CD4-positive, alpha-beta T cell treated with Interleukin-17A for 1 hour (primary cell): ENCODE measurements around the gene ECI1.
"Not testable (repeated sequence)": the region's sequence is repeated elsewhere in the genome, so short reads cannot be mapped to it uniquely, and the experiment has no call there.

Source experiments
- DNase-seq: peaks from one replicate; pipeline ENCODE4 v3.0.0-alpha.2; 2020

Gene ECI1

GRCh38 chr16:2209258-2210008 is 42.0 kb downstream of the ECI1 start:
- no peak for DNase-seq

- no peak for DNase-seq
These were observed 42.6 kb downstream of the ECI1 start for GRCh38 chr16:2208772-2209171.

- no peak for DNase-seq
These were observed 43.1 kb downstream of the ECI1 start for GRCh38 chr16:2208308-2208707.

DNA sequence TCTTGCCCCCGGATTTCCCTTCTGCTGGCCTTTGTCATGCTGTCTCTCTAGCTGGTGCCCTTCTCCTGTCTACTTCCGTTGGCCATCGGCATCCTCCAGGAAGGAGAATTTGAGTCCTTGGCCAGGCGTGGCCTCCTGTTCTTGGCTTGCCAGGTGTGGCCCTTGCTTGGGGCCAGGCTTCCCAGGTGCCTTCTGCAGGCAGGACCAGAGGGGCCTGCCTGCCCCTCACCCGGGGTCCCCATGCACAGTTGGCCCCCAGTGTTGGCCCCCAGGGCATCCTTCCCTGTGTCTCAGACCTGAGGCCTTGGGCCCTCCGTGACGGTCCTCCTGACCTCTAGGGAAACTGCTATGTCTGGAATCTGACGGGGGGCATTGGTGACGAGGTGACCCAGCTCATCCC is 43.5 kb downstream of the ECI1 start:
- DNase-seq = no peak

GRCh38 chr16:2206780-2207433 is 44.5 kb downstream of the ECI1 start:
- DNase-seq = no peak

DNA sequence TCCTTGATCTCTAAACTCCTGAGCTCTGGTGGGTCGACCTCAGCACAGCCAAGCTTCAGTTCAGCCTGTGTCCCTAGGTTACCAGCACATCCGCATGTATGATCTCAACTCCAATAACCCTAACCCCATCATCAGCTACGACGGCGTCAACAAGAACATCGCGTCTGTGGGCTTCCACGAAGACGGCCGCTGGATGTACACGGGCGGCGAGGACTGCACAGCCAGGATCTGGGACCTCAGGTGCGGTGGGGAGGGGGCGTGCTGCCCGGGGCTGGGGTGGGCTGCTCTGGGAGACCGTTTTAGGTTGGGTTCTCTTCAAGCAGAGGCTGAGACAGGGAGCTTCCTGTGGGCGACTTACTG is 45.0 kb downstream of the ECI1 start:
- DNase-seq = no peak

- DNase-seq = no peak
These were observed 45.4 kb downstream of the ECI1 start for GRCh38 chr16:2205967-2206313.

DNA sequence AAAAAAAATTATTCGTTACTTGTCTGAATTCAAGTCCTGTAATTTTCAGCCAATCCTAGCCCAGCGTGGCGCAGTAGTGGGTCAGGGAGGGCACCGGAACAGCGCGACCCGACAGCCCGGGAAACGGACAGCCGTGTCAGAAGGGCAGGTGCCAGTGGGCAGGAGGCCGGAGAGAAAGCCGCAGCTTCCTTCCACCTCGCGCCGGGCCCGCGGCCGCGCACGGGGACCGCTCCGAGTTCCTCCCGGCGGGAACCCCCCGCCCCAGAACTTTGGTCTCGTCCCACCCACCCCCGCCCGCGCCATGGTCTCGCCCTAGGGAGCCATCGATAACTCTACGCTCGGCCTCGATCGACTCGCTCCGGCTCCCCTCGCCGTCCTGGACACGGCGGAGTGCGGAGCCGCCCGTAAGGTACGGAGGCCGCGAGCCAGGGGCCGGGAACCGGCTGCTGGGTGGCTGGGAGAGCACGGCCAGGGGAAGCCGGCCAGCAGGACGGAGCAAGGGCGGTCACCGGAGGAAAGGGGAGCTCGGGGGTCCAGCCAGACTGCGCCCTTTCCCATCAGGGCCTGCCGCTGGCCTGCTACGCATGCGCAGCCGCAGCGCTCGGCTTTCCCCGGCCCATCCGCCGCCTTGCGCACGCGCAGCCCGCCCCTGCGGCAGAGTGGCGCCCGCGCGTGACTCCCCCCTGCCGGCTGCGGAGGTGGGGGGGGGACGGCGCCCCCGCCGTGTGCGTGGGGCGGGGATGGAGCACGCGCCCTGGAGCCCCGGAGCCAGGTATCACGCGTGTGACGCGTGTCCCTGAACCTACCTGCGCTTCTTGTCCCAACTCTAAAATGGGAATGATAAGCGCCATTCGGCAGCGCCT is 46.1 kb downstream of the ECI1 start, which contains the start of gene MLST8:
TSS of gene MLST8 (plus strand) at position 351 of the 863 bp plus-strand sequence. CDS start 632 bp downstream, outside the sequence.
- DNase-seq = peak; percentile 91

GRCh38 chr16:2204416-2205103 is 46.8 kb downstream of the ECI1 start:
- no peak for DNase-seq

DNA sequence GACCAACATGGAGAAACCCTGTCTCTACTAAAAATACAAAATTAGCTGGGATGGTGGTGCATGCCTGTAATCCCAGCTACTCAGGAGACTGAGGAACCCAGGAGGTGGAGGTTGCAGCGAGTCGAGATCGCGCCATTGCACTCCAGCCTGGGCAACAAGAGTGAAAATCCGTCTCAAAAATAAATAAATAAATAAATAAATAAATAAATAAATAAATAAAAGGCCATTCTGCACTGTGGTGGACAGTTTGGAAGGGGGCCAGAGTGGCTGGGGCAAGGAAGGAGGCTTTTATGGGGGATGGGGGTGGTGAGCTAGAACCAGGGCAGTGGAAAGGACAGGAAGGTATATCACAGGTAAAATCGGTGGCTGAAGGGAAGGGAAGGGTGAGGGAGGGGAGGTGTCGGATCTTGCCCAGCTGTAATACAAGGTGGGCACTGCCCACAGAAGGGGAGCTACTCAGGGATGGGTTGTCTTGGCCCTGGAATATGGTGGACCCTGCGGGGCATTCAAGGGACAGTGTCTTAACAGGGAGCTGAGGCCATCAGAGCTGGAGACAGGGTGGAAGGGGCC is 48.2 kb downstream of the ECI1 start:
- not testable (repeated sequence) for DNase-seq

GRCh38 chr16:2200313-2200712 is 51.1 kb downstream of the ECI1 start:
- no peak for DNase-seq

- no peak for DNase-seq
These were observed 51.7 kb downstream of the ECI1 start for GRCh38 chr16:2199621-2200139.

GRCh38 chr16:2199095-2199494 is 52.3 kb downstream of the ECI1 start:
- no peak for DNase-seq

- no peak for DNase-seq
These were observed 53.1 kb downstream of the ECI1 start for GRCh38 chr16:2198283-2198682.

GRCh38 chr16:2197765-2198164 is 53.6 kb downstream of the ECI1 start:
- DNase-seq = no peak

DNA sequence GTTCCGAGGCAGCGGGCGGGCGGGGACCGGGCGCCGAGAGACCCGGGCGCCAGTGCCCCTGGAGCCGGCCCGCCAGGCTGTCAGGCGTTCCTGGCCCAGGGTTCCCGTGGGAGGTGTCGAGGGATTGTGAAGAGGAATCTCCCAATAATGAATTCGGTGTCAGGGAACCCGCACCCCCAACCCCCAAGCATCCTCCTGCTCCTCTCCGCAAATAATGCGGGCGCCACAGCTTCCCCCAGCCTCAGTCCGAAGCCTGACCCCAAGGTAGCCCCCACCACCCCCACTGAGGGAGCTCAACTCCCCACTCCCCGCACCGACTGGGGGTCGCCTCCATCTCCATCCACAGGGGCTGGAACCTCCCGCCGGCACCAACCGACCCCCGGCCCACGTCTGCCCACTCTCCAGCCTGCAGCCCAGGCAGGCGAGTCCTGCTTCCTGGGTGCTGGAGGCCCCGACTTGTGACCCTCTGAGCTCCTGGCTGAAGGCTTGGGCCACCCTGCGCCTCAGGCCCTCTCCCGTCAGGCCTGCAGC is 54.3 kb downstream of the ECI1 start:
- DNase-seq = no peak

GRCh38 chr16:2196162-2196980 is 55.0 kb downstream of the ECI1 start, which contains the start of gene CASKIN1:
TSS of gene CASKIN1 (minus strand) at chr16:2196605. CDS start at chr16:2196432, 173 bp downstream.
- no peak for DNase-seq

- DNase-seq = peak; percentile 5
These were observed 55.8 kb downstream of the ECI1 start for GRCh38 chr16:2195322-2196161.

GRCh38 chr16:2194852-2195321 is 56.5 kb downstream of the ECI1 start:
- peak; percentile 72 for DNase-seq
